NCI-H526 treated with DMSO at 0.1 percent for 48 hours (cell line): Measurements from ENCODE around the gene ERC1.
"Not testable (repeated sequence)": the region's sequence is repeated elsewhere in the genome, so short reads cannot be mapped to it uniquely, and the experiment has no call there.

Experiments
- DNase-seq: peaks from one replicate; lab custom pipeline; 2025; lab: John Stamatoyannopoulos, UW

Gene ERC1

DNA sequence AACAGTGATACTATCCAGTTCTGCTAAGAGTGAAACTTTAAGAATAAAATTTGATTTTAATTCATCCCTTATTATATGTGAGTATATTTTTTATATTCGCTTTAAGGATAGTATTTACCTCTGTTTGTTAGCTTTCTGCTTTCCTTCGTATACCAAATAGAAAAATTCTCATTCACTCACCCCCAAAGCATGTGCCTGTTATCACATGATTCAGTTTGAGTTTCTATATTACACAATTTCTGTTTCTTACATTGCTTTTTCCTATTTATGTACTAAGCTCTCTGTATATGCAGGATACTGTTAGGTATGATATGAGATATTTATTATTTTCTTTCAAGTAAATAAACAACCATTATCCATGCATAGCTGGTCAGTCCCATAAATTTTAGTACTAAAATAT is 328.2 kb downstream of the ERC1 start:
- no peak for DNase-seq

DNA sequence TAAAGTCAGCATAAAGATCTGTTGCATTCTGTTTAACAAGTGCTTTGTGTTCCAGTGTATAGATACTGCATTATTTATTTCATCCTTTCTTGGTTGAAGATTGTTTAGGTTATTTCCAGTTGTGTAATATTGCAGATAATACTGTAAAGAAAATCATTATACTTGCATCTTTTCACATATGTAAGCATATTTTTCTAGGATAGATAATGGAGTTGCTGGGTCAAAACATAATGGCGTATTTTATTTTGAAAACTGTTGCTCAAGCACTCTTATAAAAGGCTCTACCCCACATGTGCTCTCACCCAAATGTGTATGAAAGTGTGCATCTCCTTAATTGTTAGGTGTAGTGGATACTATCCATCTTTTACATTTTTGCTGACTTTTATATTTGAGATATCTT is 329.0 kb downstream of the ERC1 start:
- no peak for DNase-seq

- no peak for DNase-seq
Observed at GRCh38 chr12:1322821-1323220, 331.8 kb downstream of the ERC1 start.

DNA sequence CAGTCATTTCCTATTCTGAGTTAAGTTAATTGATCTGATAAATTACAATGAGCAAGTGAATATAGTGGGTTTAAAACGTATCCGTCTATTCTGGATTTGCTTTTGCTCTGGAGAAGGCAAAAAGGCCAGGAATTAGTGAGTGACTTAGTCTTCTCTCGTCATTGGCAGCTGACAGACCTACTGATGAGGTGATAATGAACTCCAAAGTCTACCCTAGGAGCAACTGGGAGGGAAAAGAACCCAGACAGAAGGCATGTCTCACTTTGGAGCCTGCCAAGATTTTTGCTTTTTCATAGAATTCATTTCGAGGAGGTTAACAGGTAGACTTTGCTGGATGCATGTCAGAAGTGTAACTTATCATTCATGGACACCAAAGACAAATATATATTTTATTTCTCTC is 333.1 kb downstream of the ERC1 start:
- DNase-seq = no peak

GRCh38 chr12:1324910-1325309 is 333.9 kb downstream of the ERC1 start:
- DNase-seq = no peak

- DNase-seq = no peak
Observed at GRCh38 chr12:1325666-1326065, 334.6 kb downstream of the ERC1 start.

DNA sequence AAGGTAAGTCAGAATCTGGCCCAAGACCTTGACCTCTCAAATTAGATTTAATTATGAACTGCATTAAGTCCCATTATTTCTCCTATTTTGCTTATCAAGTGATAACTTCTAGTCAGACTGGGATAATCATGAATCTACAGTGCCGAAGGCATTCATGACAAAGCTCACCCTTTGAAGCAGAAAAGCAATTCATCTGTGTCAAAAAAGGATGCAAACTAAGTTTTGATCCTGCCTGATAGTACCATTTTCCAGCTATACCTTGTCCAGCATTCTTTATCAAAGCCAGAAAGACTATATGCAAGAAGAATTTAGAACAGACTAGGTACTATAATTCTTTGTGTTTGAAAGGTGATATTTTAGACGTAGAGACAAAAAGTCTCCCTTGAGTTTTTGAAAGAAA is 335.2 kb downstream of the ERC1 start:
- no peak for DNase-seq

- no peak for DNase-seq
Observed at GRCh38 chr12:1328391-1328790, 337.4 kb downstream of the ERC1 start.

GRCh38 chr12:1329784-1330476 is 338.9 kb downstream of the ERC1 start:
- DNase-seq = no peak

DNA sequence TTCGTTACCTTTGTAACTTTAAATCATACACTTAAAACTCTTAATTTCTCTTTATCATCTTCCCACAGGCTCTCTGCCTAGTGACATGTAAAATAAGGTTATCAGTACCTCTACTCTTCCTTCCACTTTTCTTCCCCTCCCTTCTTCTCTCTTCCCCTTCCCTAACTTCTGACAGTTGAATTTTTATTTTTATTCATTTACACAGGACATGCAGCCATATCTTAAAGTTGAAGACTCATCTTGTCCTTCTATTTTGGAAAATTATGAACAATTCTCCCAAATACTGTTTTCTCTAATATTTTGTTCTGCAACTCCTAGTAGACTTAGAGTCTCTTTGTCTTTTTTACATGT is 339.4 kb downstream of the ERC1 start:
- DNase-seq = no peak

DNA sequence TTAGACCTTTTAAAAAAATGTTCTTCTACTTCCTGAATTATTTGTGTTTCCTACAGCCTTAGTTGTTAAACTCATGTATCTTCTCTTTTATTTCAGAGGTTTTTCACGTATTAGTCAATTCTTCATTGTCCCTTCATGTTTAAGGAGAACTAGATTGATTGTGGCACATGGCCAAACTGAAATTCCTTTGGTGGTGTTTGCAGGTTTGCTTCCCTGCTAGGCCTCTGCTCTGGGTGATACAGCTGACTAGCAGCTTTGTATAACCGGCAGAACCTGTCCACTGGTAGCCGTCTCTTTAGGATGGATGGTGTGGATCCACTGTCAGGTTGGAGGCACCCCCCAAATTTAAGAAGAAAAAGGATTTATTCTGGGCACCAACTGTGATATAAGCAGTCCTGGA is 341.3 kb downstream of the ERC1 start:
- no peak for DNase-seq

- DNase-seq = no peak
Observed at GRCh38 chr12:1338483-1339177, 347.6 kb downstream of the ERC1 start.

DNA sequence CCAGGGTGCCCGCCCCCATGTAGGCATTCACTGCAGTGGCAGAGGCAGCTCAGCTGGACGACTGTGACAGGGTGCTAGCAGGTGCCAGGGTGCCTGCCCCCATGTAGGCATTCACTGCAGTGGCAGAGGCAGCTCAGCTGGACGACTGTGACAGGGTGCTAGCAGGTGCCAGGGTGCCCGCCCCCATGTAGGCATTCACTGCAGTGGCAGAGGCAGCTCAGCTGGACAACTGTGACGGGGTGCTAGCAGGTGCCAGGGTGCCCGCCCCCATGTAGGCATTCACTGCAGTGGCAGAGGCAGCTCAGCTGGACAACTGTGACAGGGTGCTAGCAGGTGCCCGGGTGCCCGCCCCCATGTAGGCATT is 348.1 kb downstream of the ERC1 start:
- not testable (repeated sequence) for DNase-seq

GRCh38 chr12:1339618-1340319 is 348.7 kb downstream of the ERC1 start:
- DNase-seq = no peak

GRCh38 chr12:1341270-1341669 is 350.2 kb downstream of the ERC1 start:
- not testable (repeated sequence) for DNase-seq

DNA sequence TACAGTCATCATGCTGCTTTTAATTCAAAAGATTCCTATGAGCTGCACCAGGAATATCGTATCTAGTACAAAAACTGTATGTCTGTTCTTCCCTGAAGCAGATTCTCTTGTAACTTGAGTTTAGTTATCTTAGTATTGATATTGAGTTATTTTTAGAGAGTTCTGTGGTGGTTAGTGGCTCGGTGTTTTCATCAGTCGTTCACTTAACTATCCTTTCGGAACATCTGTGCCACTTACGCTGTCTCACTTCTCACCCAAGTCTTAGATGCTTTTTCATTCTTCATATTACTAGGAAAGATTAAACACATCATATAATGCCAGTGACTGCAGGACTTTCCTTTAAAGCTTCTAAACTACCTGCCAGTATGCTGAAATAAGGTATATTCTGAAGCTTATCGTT is 352.4 kb downstream of the ERC1 start:
- DNase-seq = no peak

GRCh38 chr12:1344245-1344644 is 353.2 kb downstream of the ERC1 start:
- no peak for DNase-seq

- DNase-seq = no peak
Observed at GRCh38 chr12:1346126-1346525, 355.1 kb downstream of the ERC1 start.

- no peak for DNase-seq
Observed at GRCh38 chr12:1347294-1347693, 356.3 kb downstream of the ERC1 start.

GRCh38 chr12:1348606-1349005 is 357.6 kb downstream of the ERC1 start:
- no peak for DNase-seq

DNA sequence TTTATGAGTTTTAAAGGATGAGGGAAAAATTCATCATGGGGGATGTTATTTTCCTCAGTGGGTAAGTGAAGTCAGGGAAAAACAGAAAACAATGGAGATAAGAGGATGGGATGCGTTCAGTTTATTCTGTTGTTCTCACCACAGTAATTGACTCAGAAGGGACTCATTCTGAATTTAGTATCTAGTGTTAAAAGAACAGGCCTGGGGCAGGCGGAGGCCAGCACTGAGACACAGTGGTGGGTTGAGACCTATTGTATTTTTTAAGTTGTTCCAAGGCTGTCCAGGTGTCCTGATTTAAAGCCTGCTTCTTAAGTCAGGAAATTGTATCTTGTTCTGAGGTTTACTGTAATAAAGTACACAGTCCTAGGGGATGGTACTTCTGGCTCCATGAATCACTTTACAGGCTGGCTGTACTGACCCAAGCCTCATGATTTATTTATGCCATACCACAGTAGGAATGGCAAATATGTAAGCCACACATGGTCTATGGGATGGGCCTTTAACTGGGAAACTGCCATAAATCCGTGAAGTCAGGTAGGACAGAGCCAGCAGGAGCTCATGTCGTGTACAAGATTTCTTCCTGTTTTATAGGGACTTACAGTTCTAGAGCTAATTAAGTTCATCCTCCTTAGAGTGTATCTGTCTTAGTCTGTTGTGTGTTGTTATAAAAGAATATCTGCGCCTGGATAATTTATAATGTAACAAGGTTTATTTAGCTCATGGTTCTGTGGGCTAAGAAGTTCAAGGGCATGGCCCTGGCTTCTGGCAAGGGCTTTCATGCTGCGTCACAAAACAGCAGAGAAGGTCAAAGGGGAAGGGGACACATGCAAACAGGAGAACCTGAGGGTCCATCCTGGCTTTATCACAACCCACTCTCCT is 359.3 kb downstream of the ERC1 start:
- DNase-seq = peak; percentile 26

- no peak for DNase-seq
Observed at GRCh38 chr12:1350934-1351240, 359.9 kb downstream of the ERC1 start.

- DNase-seq = no peak
Observed at GRCh38 chr12:1351926-1352325, 360.9 kb downstream of the ERC1 start.
